ENCODE measurements around the gene RAB3IP. TPM values are rescaled to one million over a fixed set of nuclear protein-coding genes. Genes with fewer than 3 reads are reported as not detected.

The RAB3IP gene
- total RNA-seq, 1 experiment from 2014 or later, result 82.5 TPM

DNA sequence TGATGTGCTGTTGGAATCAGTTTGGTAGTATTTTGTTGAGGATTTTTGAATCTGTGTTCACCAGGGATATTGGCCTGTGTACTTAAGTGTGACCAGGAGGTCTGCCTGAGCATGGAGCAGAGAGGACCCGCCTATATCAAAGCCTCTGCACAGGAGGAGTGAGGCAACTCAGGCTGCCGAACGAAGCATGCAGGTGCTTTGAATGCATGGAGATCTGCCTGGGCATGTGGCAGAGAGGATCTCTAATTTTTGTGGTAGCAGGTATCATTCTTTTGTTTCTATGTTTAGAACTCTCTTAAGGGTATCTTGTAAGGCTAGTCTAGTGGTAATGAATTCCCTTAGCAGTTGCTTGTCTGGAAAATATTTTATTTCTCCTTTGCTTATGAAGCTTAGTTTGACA, 26.9 kb downstream of the RAB3IP start:
- ChIA-PET POLR2A (no interaction called here), CTCF (no interaction called here)
- Histone ChIP-seq H3K4me3 (ENCODE audit: low read depth, low read length) (no peak overlapping the region), H3K27me3 (replicated peaks; ENCODE audit: control insufficient read depth, insufficient read depth, low read length) (no peaks in the 10 kb centered on the region), H3K4me1 (no peaks in the 10 kb centered on the region), H3K9me3 (peaks cover 15% of the 10 kb centered on the region), H3K36me3 (ENCODE audit: control insufficient read depth, insufficient read depth, low read length) (peaks cover 12% of the 10 kb centered on the region)
- no TSS peak for BruUV-seq (replicated peaks)
- H3K4me1 Mint-ChIP-seq (ENCODE audit: low read depth, unreplicated experiment), result peaks cover 6% of the 10 kb centered on the region
- H3K9me3 Mint-ChIP-seq (ENCODE audit: unreplicated experiment), result peaks cover 49% of the 10 kb centered on the region
- no peaks in the 10 kb centered on the region for H3K27me3 Mint-ChIP-seq (ENCODE audit: insufficient read depth, unreplicated experiment)
- no peak overlapping the region for H3K27ac Mint-ChIP-seq (ENCODE audit: unreplicated experiment)
- no peak for DNase-seq
- TF ChIP-seq, protein P1, sequence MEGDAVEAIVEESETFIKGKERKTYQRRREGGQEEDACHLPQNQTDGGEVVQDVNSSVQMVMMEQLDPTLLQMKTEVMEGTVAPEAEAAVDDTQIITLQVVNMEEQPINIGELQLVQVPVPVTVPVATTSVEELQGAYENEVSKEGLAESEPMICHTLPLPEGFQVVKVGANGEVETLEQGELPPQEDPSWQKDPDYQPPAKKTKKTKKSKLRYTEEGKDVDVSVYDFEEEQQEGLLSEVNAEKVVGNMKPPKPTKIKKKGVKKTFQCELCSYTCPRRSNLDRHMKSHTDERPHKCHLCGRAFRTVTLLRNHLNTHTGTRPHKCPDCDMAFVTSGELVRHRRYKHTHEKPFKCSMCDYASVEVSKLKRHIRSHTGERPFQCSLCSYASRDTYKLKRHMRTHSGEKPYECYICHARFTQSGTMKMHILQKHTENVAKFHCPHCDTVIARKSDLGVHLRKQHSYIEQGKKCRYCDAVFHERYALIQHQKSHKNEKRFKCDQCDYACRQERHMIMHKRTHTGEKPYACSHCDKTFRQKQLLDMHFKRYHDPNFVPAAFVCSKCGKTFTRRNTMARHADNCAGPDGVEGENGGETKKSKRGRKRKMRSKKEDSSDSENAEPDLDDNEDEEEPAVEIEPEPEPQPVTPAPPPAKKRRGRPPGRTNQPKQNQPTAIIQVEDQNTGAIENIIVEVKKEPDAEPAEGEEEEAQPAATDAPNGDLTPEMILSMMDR (IDR thresholded peaks at IDR 0.05; ENCODE audit: insufficient read depth in 1 of 2, low read depth in 1 of 2, low read length in 1 of 2, severe bottlenecking in 1 of 2, unreplicated experiment in 1 of 2), result no peak
- intact Hi-C loops (cut with micrococcal nuclease; ENCODE audit: unreplicated experiment), result no loop called here
- peaks cover 67% of the 10 kb centered on the region for H3K36me3 Mint-ChIP-seq (ENCODE audit: insufficient read depth, unreplicated experiment)
- H3K4me3 Mint-ChIP-seq (ENCODE audit: unreplicated experiment), result no peak overlapping the region

- intact Hi-C loops (cut with micrococcal nuclease; ENCODE audit: unreplicated experiment), result no loop called here
- Mint-ChIP-seq H3K36me3 (ENCODE audit: insufficient read depth, unreplicated experiment) (peaks cover 65% of the 10 kb centered on the region), H3K4me3 (ENCODE audit: unreplicated experiment) (no peak overlapping the region), H3K27me3 (ENCODE audit: insufficient read depth, unreplicated experiment) (no peaks in the 10 kb centered on the region), H3K4me1 (ENCODE audit: low read depth, unreplicated experiment) (peaks cover 6% of the 10 kb centered on the region), H3K27ac (ENCODE audit: unreplicated experiment) (no peak overlapping the region), H3K9me3 (ENCODE audit: unreplicated experiment) (peaks cover 49% of the 10 kb centered on the region)
- TF ChIP-seq, protein P1 (IDR thresholded peaks at IDR 0.05; ENCODE audit: insufficient read depth in 1 of 2, low read depth in 1 of 2, low read length in 1 of 2, severe bottlenecking in 1 of 2, unreplicated experiment in 1 of 2), result no peak
- no peak for DNase-seq
- no peaks in the 10 kb centered on the region for H3K27me3 ChIP-seq (replicated peaks; ENCODE audit: control insufficient read depth, insufficient read depth, low read length)
- no peaks in the 10 kb centered on the region for H3K4me1 ChIP-seq
- BruUV-seq (replicated peaks), result no TSS peak
- H3K4me3 ChIP-seq (ENCODE audit: low read depth, low read length), result no peak overlapping the region
- peaks cover 12% of the 10 kb centered on the region for H3K36me3 ChIP-seq (ENCODE audit: control insufficient read depth, insufficient read depth, low read length)
- POLR2A ChIA-PET, result no interaction called here
- H3K9me3 ChIP-seq, result peaks cover 15% of the 10 kb centered on the region
- CTCF ChIA-PET, result no interaction called here
These were observed 27.6 kb downstream of the RAB3IP start for GRCh38 chr12:69766260-69766659.

- no peaks in the 10 kb centered on the region for H3K9me3 ChIP-seq
- H3K4me1 Mint-ChIP-seq (ENCODE audit: low read depth, unreplicated experiment), result peaks cover 6% of the 10 kb centered on the region
- H3K27me3 ChIP-seq (replicated peaks; ENCODE audit: control insufficient read depth, insufficient read depth, low read length), result no peaks in the 10 kb centered on the region
- peak in 1 of 2 experiments; percentile 15 for DNase-seq
- intact Hi-C loops (cut with micrococcal nuclease; ENCODE audit: unreplicated experiment), result no loop called here
- peaks cover 23% of the 10 kb centered on the region for H3K36me3 Mint-ChIP-seq (ENCODE audit: insufficient read depth, unreplicated experiment)
- no peaks in the 10 kb centered on the region for H3K36me3 ChIP-seq (ENCODE audit: control insufficient read depth, insufficient read depth, low read length)
- no peak overlapping the region for H3K27ac Mint-ChIP-seq (ENCODE audit: unreplicated experiment)
- BruUV-seq (replicated peaks), result no TSS peak
- POLR2A ChIA-PET, result no interaction called here
- peaks cover 26% of the 10 kb centered on the region for H3K9me3 Mint-ChIP-seq (ENCODE audit: unreplicated experiment)
- H3K4me3 ChIP-seq (ENCODE audit: low read depth, low read length), result no peak overlapping the region
- H3K4me1 ChIP-seq, result no peaks in the 10 kb centered on the region
- no peaks in the 10 kb centered on the region for H3K27me3 Mint-ChIP-seq (ENCODE audit: insufficient read depth, unreplicated experiment)
- CTCF ChIA-PET, result no interaction called here
- H3K4me3 Mint-ChIP-seq (ENCODE audit: unreplicated experiment), result no peak overlapping the region
- TF ChIP-seq, protein P1 (IDR thresholded peaks at IDR 0.05; ENCODE audit: insufficient read depth in 1 of 2, low read depth in 1 of 2, low read length in 1 of 2, severe bottlenecking in 1 of 2, unreplicated experiment in 1 of 2), result no peak
These were observed 41.3 kb downstream of the RAB3IP start for GRCh38 chr12:69779928-69780327.

Measured in Caco-2 (cell line).